Measurements from ENCODE around the gene CDK5RAP3. TPM values are rescaled to one million over a fixed set of nuclear protein-coding genes. Genes with fewer than 3 reads are reported as not detected.

The CDK5RAP3 gene
- total RNA-seq, 2 experiments from 2014 or later: 170 to 183 TPM

- POLR2A ChIA-PET: no interaction called here
- intact Hi-C loops (cut with micrococcal nuclease): no loop called here
- no peak overlapping the region for H3K4me3 Mint-ChIP-seq
- no peak overlapping the region for H3K27ac Mint-ChIP-seq
- DNase-seq: no peak
- H3K4me1 Mint-ChIP-seq (ENCODE audit: low read depth): peaks cover 8% of the 10 kb centered on the region
- CTCF ChIA-PET: interaction anchor here (1.3 to 1.7 kb wide), 4 partner anchors 13 to 44 kb away, joined by 3 to 5 read pairs (median 4); no protein-coding TSS in a partner anchor
- no peaks in the 10 kb centered on the region for H3K9me3 Mint-ChIP-seq
- H3K36me3 Mint-ChIP-seq: no peaks in the 10 kb centered on the region
- peaks cover 22% of the 10 kb centered on the region for H3K27me3 Mint-ChIP-seq
Measured at GRCh38 chr17:48030531-48030930, 59.6 kb downstream of the CDK5RAP3 start.

Other genes with a start within 250 kb of the CDK5RAP3 start
- 10 to 100 TPM; 57.7 to 58.2 TPM for gene TBX21, start 237.9 kb upstream of the CDK5RAP3 start, total RNA-seq
- 10 to 100 TPM; 14.7 to 15.6 TPM for gene OSBPL7, start 149.3 kb upstream of the CDK5RAP3 start, total RNA-seq
- 10 to 100 TPM; 69.9 to 72.4 TPM for gene MRPL10, start 139.6 kb upstream of the CDK5RAP3 start, total RNA-seq
- gene LRRC46, start 139.4 kb upstream of the CDK5RAP3 start, total RNA-seq: under 1 TPM; 0.29 to 0.59 TPM
- gene SCRN2, start 129.8 kb upstream of the CDK5RAP3 start, total RNA-seq: 10 to 100 TPM; 20.6 to 21.0 TPM
- under 1 TPM; 0.10 to 0.12 TPM for gene SP6, start 120.0 kb upstream of the CDK5RAP3 start, total RNA-seq
- 10 to 100 TPM; 15.1 to 17.2 TPM for gene SP2, start 74.9 kb upstream of the CDK5RAP3 start, total RNA-seq
- 10 to 100 TPM; 32.5 to 34.4 TPM for gene PNPO, start 29.5 kb upstream of the CDK5RAP3 start, total RNA-seq
- not detected for gene PRR15L, start 13.2 kb upstream of the CDK5RAP3 start, total RNA-seq
- gene COPZ2, start 66.7 kb downstream of the CDK5RAP3 start, total RNA-seq: 1 to 10 TPM; 4.9 to 6.2 TPM
- gene NFE2L1, start 77.2 kb downstream of the CDK5RAP3 start, total RNA-seq: 10 to 100 TPM; 82.4 to 84.1 TPM
- 10 to 100 TPM; 55.3 to 56.7 TPM for gene CBX1, start 130.4 kb downstream of the CDK5RAP3 start, total RNA-seq
- 10 to 100 TPM; 19.7 to 21.7 TPM for gene SNX11, start 136.7 kb downstream of the CDK5RAP3 start, total RNA-seq